ENCODE results near the gene TTC28. TPM values are rescaled to one million over a fixed set of nuclear protein-coding genes. Genes with fewer than 3 reads are reported as not detected.

TTC28 gene
- total and polyA plus RNA-seq, 2 donors: 2.0 to 5.5 TPM

GRCh38 chr22:28425211-28425610 is 254.4 kb downstream of the TTC28 start:
- DNase-seq (ENCODE audit: low read depth in 6 of 9, low spot score in 9 of 9): no peak
- Histone ChIP-seq H3K27ac (ENCODE audit: low read depth in 1 of 2, low read length in 1 of 2) (no peak overlapping the region), H3K27me3 (ENCODE audit: control insufficient read depth in 2 of 2, insufficient read depth in 1 of 2, low read length in 1 of 2) (no peaks in the 10 kb centered on the region), H3K4me1 (ENCODE audit: control insufficient read depth in 2 of 2, insufficient read depth in 2 of 2, low read length in 2 of 2) (no peaks in the 10 kb centered on the region), H3K9me3 (ENCODE audit: control insufficient read depth in 2 of 2, insufficient read depth in 1 of 2, low read length in 1 of 2) (no peaks in the 10 kb centered on the region), H3K4me3 (ENCODE audit: low read length in 2 of 2) (no peak overlapping the region), H3K36me3 (ENCODE audit: control insufficient read depth in 2 of 2, insufficient read depth in 2 of 2, low read length in 1 of 2) (no peaks in the 10 kb centered on the region)
- 98% methylated on average over 2 of the region's 2 CpGs for WGBS

- Histone ChIP-seq H3K4me3 (ENCODE audit: low read length in 2 of 2) (no peak overlapping the region), H3K9me3 (ENCODE audit: control insufficient read depth in 2 of 2, insufficient read depth in 1 of 2, low read length in 1 of 2) (no peaks in the 10 kb centered on the region), H3K27me3 (ENCODE audit: control insufficient read depth in 2 of 2, insufficient read depth in 1 of 2, low read length in 1 of 2) (no peaks in the 10 kb centered on the region), H3K4me1 (ENCODE audit: control insufficient read depth in 2 of 2, insufficient read depth in 2 of 2, low read length in 2 of 2) (no peaks in the 10 kb centered on the region), H3K27ac (ENCODE audit: low read depth in 1 of 2, low read length in 1 of 2) (no peak overlapping the region), H3K36me3 (ENCODE audit: control insufficient read depth in 2 of 2, insufficient read depth in 2 of 2, low read length in 1 of 2) (no peaks in the 10 kb centered on the region)
- WGBS: 97% methylated on average over 2 of the region's 2 CpGs
- DNase-seq (ENCODE audit: low read depth in 6 of 9, low spot score in 9 of 9): no peak
Observed at GRCh38 chr22:28424427-28425080, 255.1 kb downstream of the TTC28 start.

GRCh38 chr22:28419919-28420318 is 259.7 kb downstream of the TTC28 start:
- Histone ChIP-seq H3K27me3 (ENCODE audit: control insufficient read depth in 2 of 2, insufficient read depth in 1 of 2, low read length in 1 of 2) (no peaks in the 10 kb centered on the region), H3K27ac (ENCODE audit: low read depth in 1 of 2, low read length in 1 of 2) (no peak overlapping the region), H3K9me3 (ENCODE audit: control insufficient read depth in 2 of 2, insufficient read depth in 1 of 2, low read length in 1 of 2) (no peaks in the 10 kb centered on the region), H3K4me1 (ENCODE audit: control insufficient read depth in 2 of 2, insufficient read depth in 2 of 2, low read length in 2 of 2) (no peaks in the 10 kb centered on the region), H3K4me3 (ENCODE audit: low read length in 2 of 2) (no peak overlapping the region), H3K36me3 (ENCODE audit: control insufficient read depth in 2 of 2, insufficient read depth in 2 of 2, low read length in 1 of 2) (no peaks in the 10 kb centered on the region)
- over 99% methylated on average over 2 of the region's 2 CpGs for WGBS
- DNase-seq (ENCODE audit: low read depth in 6 of 9, low spot score in 9 of 9): no peak

- H3K9me3 ChIP-seq (ENCODE audit: control insufficient read depth in 2 of 2, insufficient read depth in 1 of 2, low read length in 1 of 2): no peaks in the 10 kb centered on the region
- no peak for DNase-seq (ENCODE audit: low read depth in 6 of 9, low spot score in 9 of 9)
- H3K4me1 ChIP-seq (ENCODE audit: control insufficient read depth in 2 of 2, insufficient read depth in 2 of 2, low read length in 2 of 2): no peaks in the 10 kb centered on the region
- no peaks in the 10 kb centered on the region for H3K27me3 ChIP-seq (ENCODE audit: control insufficient read depth in 2 of 2, insufficient read depth in 1 of 2, low read length in 1 of 2)
- H3K4me3 ChIP-seq (ENCODE audit: low read length in 2 of 2): no peak overlapping the region
- H3K36me3 ChIP-seq (ENCODE audit: control insufficient read depth in 2 of 2, insufficient read depth in 2 of 2, low read length in 1 of 2): no peaks in the 10 kb centered on the region
- H3K27ac ChIP-seq (ENCODE audit: low read depth in 1 of 2, low read length in 1 of 2): no peak overlapping the region
- 95% methylated on average over 1 of the region's 1 CpG for WGBS
Observed at GRCh38 chr22:28418008-28418407, 261.6 kb downstream of the TTC28 start.

GRCh38 chr22:28417431-28417830 is 262.2 kb downstream of the TTC28 start:
- Histone ChIP-seq H3K9me3 (ENCODE audit: control insufficient read depth in 2 of 2, insufficient read depth in 1 of 2, low read length in 1 of 2) (no peaks in the 10 kb centered on the region), H3K4me3 (ENCODE audit: low read length in 2 of 2) (no peak overlapping the region), H3K4me1 (ENCODE audit: control insufficient read depth in 2 of 2, insufficient read depth in 2 of 2, low read length in 2 of 2) (no peaks in the 10 kb centered on the region), H3K36me3 (ENCODE audit: control insufficient read depth in 2 of 2, insufficient read depth in 2 of 2, low read length in 1 of 2) (no peaks in the 10 kb centered on the region), H3K27me3 (ENCODE audit: control insufficient read depth in 2 of 2, insufficient read depth in 1 of 2, low read length in 1 of 2) (no peaks in the 10 kb centered on the region), H3K27ac (ENCODE audit: low read depth in 1 of 2, low read length in 1 of 2) (no peak overlapping the region)
- WGBS: over 99% methylated on average over 2 of the region's 2 CpGs
- no peak for DNase-seq (ENCODE audit: low read depth in 6 of 9, low spot score in 9 of 9)

- Histone ChIP-seq H3K27ac (ENCODE audit: low read depth in 1 of 2, low read length in 1 of 2) (no peak overlapping the region), H3K4me3 (ENCODE audit: low read length in 2 of 2) (no peak overlapping the region), H3K4me1 (ENCODE audit: control insufficient read depth in 2 of 2, insufficient read depth in 2 of 2, low read length in 2 of 2) (no peaks in the 10 kb centered on the region), H3K9me3 (ENCODE audit: control insufficient read depth in 2 of 2, insufficient read depth in 1 of 2, low read length in 1 of 2) (no peaks in the 10 kb centered on the region), H3K36me3 (ENCODE audit: control insufficient read depth in 2 of 2, insufficient read depth in 2 of 2, low read length in 1 of 2) (no peaks in the 10 kb centered on the region), H3K27me3 (ENCODE audit: control insufficient read depth in 2 of 2, insufficient read depth in 1 of 2, low read length in 1 of 2) (no peaks in the 10 kb centered on the region)
- WGBS: 100% methylated on average over 1 of the region's 1 CpG
- DNase-seq (ENCODE audit: low read depth in 6 of 9, low spot score in 9 of 9): no peak
Observed at GRCh38 chr22:28414913-28415312, 264.7 kb downstream of the TTC28 start.

GRCh38 chr22:28413612-28414399 is 265.8 kb downstream of the TTC28 start:
- Histone ChIP-seq H3K9me3 (ENCODE audit: control insufficient read depth in 2 of 2, insufficient read depth in 1 of 2, low read length in 1 of 2) (no peaks in the 10 kb centered on the region), H3K4me1 (ENCODE audit: control insufficient read depth in 2 of 2, insufficient read depth in 2 of 2, low read length in 2 of 2) (no peaks in the 10 kb centered on the region), H3K4me3 (ENCODE audit: low read length in 2 of 2) (no peak overlapping the region), H3K27ac (ENCODE audit: low read depth in 1 of 2, low read length in 1 of 2) (no peak overlapping the region), H3K36me3 (ENCODE audit: control insufficient read depth in 2 of 2, insufficient read depth in 2 of 2, low read length in 1 of 2) (no peaks in the 10 kb centered on the region), H3K27me3 (ENCODE audit: control insufficient read depth in 2 of 2, insufficient read depth in 1 of 2, low read length in 1 of 2) (no peaks in the 10 kb centered on the region)
- WGBS: 97% methylated on average over 2 of the region's 2 CpGs
- no peak for DNase-seq (ENCODE audit: low read depth in 6 of 9, low spot score in 9 of 9)

- Histone ChIP-seq H3K4me3 (ENCODE audit: low read length in 2 of 2) (no peak overlapping the region), H3K9me3 (ENCODE audit: control insufficient read depth in 2 of 2, insufficient read depth in 1 of 2, low read length in 1 of 2) (no peaks in the 10 kb centered on the region), H3K27me3 (ENCODE audit: control insufficient read depth in 2 of 2, insufficient read depth in 1 of 2, low read length in 1 of 2) (no peaks in the 10 kb centered on the region), H3K27ac (ENCODE audit: low read depth in 1 of 2, low read length in 1 of 2) (no peak overlapping the region), H3K36me3 (ENCODE audit: control insufficient read depth in 2 of 2, insufficient read depth in 2 of 2, low read length in 1 of 2) (no peaks in the 10 kb centered on the region), H3K4me1 (ENCODE audit: control insufficient read depth in 2 of 2, insufficient read depth in 2 of 2, low read length in 2 of 2) (no peaks in the 10 kb centered on the region)
- no peak for DNase-seq (ENCODE audit: low read depth in 6 of 9, low spot score in 9 of 9)
- 98% methylated on average over 2 of the region's 2 CpGs for WGBS
Observed at GRCh38 chr22:28412109-28412508, 267.5 kb downstream of the TTC28 start.

- Histone ChIP-seq H3K27ac (ENCODE audit: low read depth in 1 of 2, low read length in 1 of 2) (no peak overlapping the region), H3K36me3 (ENCODE audit: control insufficient read depth in 2 of 2, insufficient read depth in 2 of 2, low read length in 1 of 2) (no peaks in the 10 kb centered on the region), H3K9me3 (ENCODE audit: control insufficient read depth in 2 of 2, insufficient read depth in 1 of 2, low read length in 1 of 2) (no peaks in the 10 kb centered on the region), H3K27me3 (ENCODE audit: control insufficient read depth in 2 of 2, insufficient read depth in 1 of 2, low read length in 1 of 2) (no peaks in the 10 kb centered on the region), H3K4me1 (ENCODE audit: control insufficient read depth in 2 of 2, insufficient read depth in 2 of 2, low read length in 2 of 2) (no peaks in the 10 kb centered on the region), H3K4me3 (ENCODE audit: low read length in 2 of 2) (no peak overlapping the region)
- no peak for DNase-seq (ENCODE audit: low read depth in 6 of 9, low spot score in 9 of 9)
- WGBS: 97% methylated on average over 4 of the region's 4 CpGs
Observed at GRCh38 chr22:28411125-28411524, 268.5 kb downstream of the TTC28 start.

Measured in thymus (tissue), 11 donors.